WI38 (cell line): ENCODE data around the gene AHCYL1.
A peak's percentile ranks its signal among the peaks of the same experiment; 100 is the strongest.

Experiments used
- H3K4me3 ChIP-seq: 2 replicates; pipeline ENCODE4 v1.5.1; 2011; ENCODE audit warnings: low read depth, mild to moderate bottlenecking, control low read depth, low read length
- TF ChIP-seq, protein P1 (sequence below): IDR thresholded peaks from 2 replicates; pipeline ENCODE4 v1.5.1; 2012; ENCODE audit warnings: low read depth, mild to moderate bottlenecking, control low read depth, low read length

The AHCYL1 gene

DNA sequence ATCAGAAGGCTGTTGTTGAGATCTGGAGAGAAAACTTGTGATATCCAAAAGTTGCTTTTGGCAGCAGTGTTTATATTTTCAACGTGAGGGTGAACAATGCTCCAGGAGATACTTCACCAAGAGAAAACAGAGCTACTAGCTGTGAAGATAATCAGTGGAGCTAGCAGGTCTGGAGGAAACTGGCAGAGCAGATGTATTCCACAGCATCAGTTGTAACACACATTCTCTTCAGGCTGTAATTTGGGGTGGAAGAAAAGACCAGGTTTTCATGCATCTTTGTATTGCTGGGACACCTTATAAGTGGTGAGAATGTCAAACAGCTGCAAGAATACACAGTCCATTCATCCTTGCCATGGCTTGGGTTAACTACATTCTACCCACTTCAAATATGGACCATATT, 22.0 kb downstream of the AHCYL1 start:
- TF ChIP-seq, protein P1, sequence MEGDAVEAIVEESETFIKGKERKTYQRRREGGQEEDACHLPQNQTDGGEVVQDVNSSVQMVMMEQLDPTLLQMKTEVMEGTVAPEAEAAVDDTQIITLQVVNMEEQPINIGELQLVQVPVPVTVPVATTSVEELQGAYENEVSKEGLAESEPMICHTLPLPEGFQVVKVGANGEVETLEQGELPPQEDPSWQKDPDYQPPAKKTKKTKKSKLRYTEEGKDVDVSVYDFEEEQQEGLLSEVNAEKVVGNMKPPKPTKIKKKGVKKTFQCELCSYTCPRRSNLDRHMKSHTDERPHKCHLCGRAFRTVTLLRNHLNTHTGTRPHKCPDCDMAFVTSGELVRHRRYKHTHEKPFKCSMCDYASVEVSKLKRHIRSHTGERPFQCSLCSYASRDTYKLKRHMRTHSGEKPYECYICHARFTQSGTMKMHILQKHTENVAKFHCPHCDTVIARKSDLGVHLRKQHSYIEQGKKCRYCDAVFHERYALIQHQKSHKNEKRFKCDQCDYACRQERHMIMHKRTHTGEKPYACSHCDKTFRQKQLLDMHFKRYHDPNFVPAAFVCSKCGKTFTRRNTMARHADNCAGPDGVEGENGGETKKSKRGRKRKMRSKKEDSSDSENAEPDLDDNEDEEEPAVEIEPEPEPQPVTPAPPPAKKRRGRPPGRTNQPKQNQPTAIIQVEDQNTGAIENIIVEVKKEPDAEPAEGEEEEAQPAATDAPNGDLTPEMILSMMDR, result no peak
- H3K4me3 ChIP-seq, result no peak overlapping the region

- no peak overlapping the region for H3K4me3 ChIP-seq
- TF ChIP-seq, protein P1, result no peak
These were observed 22.7 kb downstream of the AHCYL1 start for GRCh38 chr1:110007046-110007830.

- TF ChIP-seq, protein P1, result no peak
These were observed 24.5 kb downstream of the AHCYL1 start for GRCh38 chr1:110008971-110009565.

DNA sequence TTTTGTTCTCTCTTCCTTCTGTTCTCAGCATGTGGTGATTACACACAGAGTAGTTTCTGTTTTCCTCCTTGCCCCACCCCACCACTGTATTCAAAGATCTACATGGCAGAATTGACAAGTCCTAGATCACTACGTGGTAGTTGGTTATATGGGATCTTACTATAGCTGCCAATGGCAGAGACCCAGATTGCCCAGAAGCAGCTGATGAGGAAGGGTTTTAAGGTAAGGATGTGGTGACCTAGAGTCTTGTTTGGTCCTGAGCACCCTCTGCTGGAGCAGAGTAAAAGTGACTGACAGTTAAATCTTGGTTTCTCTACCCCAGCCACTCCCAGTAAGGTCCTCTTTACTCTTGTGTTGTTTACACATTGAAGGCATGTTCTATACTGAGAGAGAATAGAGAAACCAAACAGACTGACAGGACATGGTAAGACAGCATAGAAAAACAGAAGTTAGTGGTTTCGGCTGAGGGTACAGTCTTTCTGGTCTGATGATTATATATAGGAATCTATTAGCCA, 27.0 kb downstream of the AHCYL1 start:
- TF ChIP-seq, protein P1, result peak; percentile 58
- no peak overlapping the region for H3K4me3 ChIP-seq

More at GRCh38 chr1:110008971-110009565, 24.5 kb downstream of the AHCYL1 start:
- H3K4me3 ChIP-seq, result no peak overlapping the region

GRCh38 chr1:110012100-110012780, 27.7 kb downstream of the AHCYL1 start:
- H3K4me3 ChIP-seq, result no peak overlapping the region
- TF ChIP-seq, protein P1, result no peak

DNA sequence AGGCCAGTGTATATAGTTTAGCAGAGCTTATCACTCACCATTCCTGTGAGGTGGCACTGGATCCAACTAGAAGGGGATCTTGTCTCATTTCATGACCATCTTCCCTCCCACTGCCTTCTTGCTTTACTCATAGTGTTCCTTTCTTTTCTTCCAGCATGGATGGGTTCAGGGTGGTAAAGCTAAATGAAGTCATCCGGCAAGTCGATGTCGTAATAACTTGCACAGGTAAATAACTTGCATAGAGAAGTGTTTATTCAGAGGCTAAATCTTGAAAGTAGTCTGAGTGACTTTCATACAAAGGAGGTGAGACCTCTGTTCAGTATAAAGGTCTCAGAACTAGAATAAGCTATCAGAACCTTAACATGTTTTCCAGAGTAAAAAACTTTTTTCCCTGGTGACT, 33.2 kb downstream of the AHCYL1 start:
- no peak overlapping the region for H3K4me3 ChIP-seq
- TF ChIP-seq, protein P1, result no peak

- no peak overlapping the region for H3K4me3 ChIP-seq
- TF ChIP-seq, protein P1, result no peak
These were observed 33.8 kb downstream of the AHCYL1 start for GRCh38 chr1:110018396-110018795.
